Endothelial cell of umbilical vein (primary cell): ENCODE data around the gene ADCY5. TPM values are rescaled to one million over a fixed set of nuclear protein-coding genes. Genes with fewer than 3 reads are reported as not detected.

Experiments
- BruUV-seq: library from RNA; stranded (reverse); fragments of 400-500 nt; replicated peaks from 2 replicates; lab custom pipeline; 2021; lab: Mats Ljungman, UMichigan
- CTCF ChIA-PET: fragments of 300-600, 350-600 bp; sonication (Branson Sonifier 250); formaldehyde crosslinking; loops from one replicate; lab custom pipeline; 2021; ENCODE audit warnings: antibody characterized with exemption, inconsistent platforms; lab: Charles Lee
- POLR2A ChIA-PET: fragments of 300-600, 350-600 bp; sonication (Branson Sonifier 250); formaldehyde crosslinking; loops from one replicate; lab custom pipeline; 2021; ENCODE audit warnings: antibody characterized with exemption, inconsistent platforms; lab: Charles Lee
- DNase-seq: peaks from one replicate; pipeline ENCODE4 v3.0.0-alpha.2; 2011; ENCODE audit warnings: low read depth, low spot score
- FAIRE-seq: peaks from 2 replicates; lab custom pipeline; 2011; peaks lifted over from hg19 to GRCh38; lab: Jason Lieb, UNC
- H2AFZ ChIP-seq: 2 replicates; pipeline ENCODE4 v1.6.0; 2012; ENCODE audit warnings: low read depth, low read length, control low read depth, inconsistent platforms
- H3K27ac ChIP-seq: 2 replicates; pipeline ENCODE4 v1.5.1; 2011; ENCODE audit warnings: low read depth, mild to moderate bottlenecking, control low read depth, low read length, moderate library complexity; ENCODE audit not compliant: insufficient read depth
- H3K27me3 ChIP-seq, 2 experiments: 2 replicates each; pipeline versions ENCODE4 v1.6.0 to v1.6.1; 2011; ENCODE audit warnings: low read length in 2 of 2, mixed read lengths in 1 of 2; ENCODE audit not compliant: control insufficient read depth in 2 of 2, insufficient read depth in 2 of 2
- H3K36me3 ChIP-seq, 2 experiments: 2 replicates in 1 of 2; 3 replicates in 1 of 2; pipeline ENCODE4 v1.5.1; 2011; ENCODE audit warnings: low read length in 2 of 2, mild to moderate bottlenecking in 1 of 2, moderate library complexity in 1 of 2; ENCODE audit not compliant: control insufficient read depth in 2 of 2, insufficient read depth in 2 of 2; ENCODE audit errors: extremely low read depth in 1 of 2
- H3K4me1 ChIP-seq: 3 replicates; pipeline ENCODE4 v1.5.1; 2011; ENCODE audit warnings: mild to moderate bottlenecking, low read length; ENCODE audit not compliant: control insufficient read depth, insufficient read depth; ENCODE audit errors: extremely low read depth
- H3K4me2 ChIP-seq: 2 replicates; pipeline ENCODE4 v1.6.1; 2011; ENCODE audit warnings: low read length, control low read depth, mixed read lengths; ENCODE audit not compliant: insufficient read depth
- H3K4me3 ChIP-seq, 3 experiments: fragments of 200-600 bp in 1 of 3; sonication (generic), shearing (Covaris generic) in 1 of 3; replicated peaks in 1 of 3; 2 replicates each; pipeline ENCODE4 v1.5.1; 2011 to 2016; ENCODE audit warnings: control low read depth in 3 of 3, low read length in 3 of 3, mild to moderate bottlenecking in 2 of 3, inconsistent platforms in 1 of 3, low read depth in 1 of 3, moderate library complexity in 1 of 3; ENCODE audit not compliant: insufficient read depth in 1 of 3
- H3K79me2 ChIP-seq: 2 replicates; pipeline ENCODE4 v1.6.0; 2012; ENCODE audit warnings: low read length, inconsistent platforms; ENCODE audit not compliant: control insufficient read depth, insufficient read depth
- H3K9ac ChIP-seq: replicated peaks from 2 replicates; pipeline ENCODE3; 2011; ENCODE audit warnings: low read length, control low read depth; ENCODE audit not compliant: insufficient read depth; ENCODE audit errors: extremely low read depth
- H3K9me1 ChIP-seq: replicated peaks from 3 replicates; pipeline ENCODE4 v1.6.0; 2011; ENCODE audit warnings: mild to moderate bottlenecking, low read length; ENCODE audit not compliant: control insufficient read depth, insufficient read depth; ENCODE audit errors: extremely low read depth
- H3K9me3 ChIP-seq: replicated peaks from 2 replicates; pipeline ENCODE4 v1.5.1; 2012; ENCODE audit warnings: low read length, inconsistent platforms; ENCODE audit not compliant: control insufficient read depth, insufficient read depth
- H4K20me1 ChIP-seq: replicated peaks from 2 replicates; pipeline ENCODE3; 2011; ENCODE audit warnings: mild to moderate bottlenecking, low read length; ENCODE audit not compliant: control insufficient read depth, insufficient read depth; ENCODE audit errors: extremely low read depth
- CTCF ChIP-seq, 2 donors: IDR thresholded peaks; 1 replicate in 1 of 2; 2 replicates in 1 of 2; pipeline ENCODE4 v1.5.1; 2011; ENCODE audit warnings: low read length in 2 of 2, mild to moderate bottlenecking in 2 of 2, moderate library complexity in 2 of 2, control low read depth in 1 of 2, inconsistent platforms in 1 of 2, low read depth in 1 of 2; ENCODE audit not compliant: insufficient read depth in 1 of 2; ENCODE audit errors: extremely low read depth in 1 of 2
- EZH2 ChIP-seq: IDR thresholded peaks from 2 replicates; pipeline ENCODE4 v1.6.1; 2012; ENCODE audit warnings: borderline replicate concordance, low read depth, mild to moderate bottlenecking, moderate library complexity, low read length, inconsistent platforms; ENCODE audit not compliant: severe bottlenecking
- FOS ChIP-seq: IDR thresholded peaks from 2 replicates; pipeline ENCODE4 v1.6.1; 2011; ENCODE audit warnings: mild to moderate bottlenecking, low read length, moderate library complexity, borderline replicate concordance; ENCODE audit not compliant: insufficient read depth
- GATA2 ChIP-seq: IDR thresholded peaks from 2 replicates; pipeline ENCODE4 v1.7.0; 2011; ENCODE audit warnings: low read depth, mild to moderate bottlenecking, moderate library complexity, mixed read lengths, low read length; ENCODE audit not compliant: insufficient read length, insufficient read depth
- MAX ChIP-seq: IDR thresholded peaks from 2 replicates; pipeline ENCODE4 v1.6.1; 2011; ENCODE audit not compliant: insufficient read depth, insufficient read length
- MYC ChIP-seq: IDR thresholded peaks from one replicate; pipeline ENCODE4 v1.6.1; 2011; ENCODE audit warnings: mild to moderate bottlenecking, low read depth, low read length
- POLR2A ChIP-seq: IDR thresholded peaks from 2 replicates; pipeline ENCODE4 v1.6.1; 2012; ENCODE audit warnings: low read depth, mild to moderate bottlenecking, control low read depth, low read length
- POLR2AphosphoS5 ChIP-seq: IDR thresholded peaks from 2 replicates; pipeline ENCODE4 v1.6.1; 2012; ENCODE audit warnings: low read depth, mild to moderate bottlenecking, control low read depth, low read length, moderate library complexity; ENCODE audit not compliant: insufficient read depth
- dilution Hi-C: fragments of 300-500 bp; cut with MboI; formaldehyde crosslinking; loops from one replicate; pipeline ENCODE4 v1.15.0; 2019; ENCODE audit warnings: low sequenced_read_pairs; ENCODE audit not compliant: extremely low pct_ligation_motif_present
- intact Hi-C: fragments of 100-400 bp; cut with micrococcal nuclease; formaldehyde crosslinking; loops from one replicate; pipeline ENCODE4 v1.10.0; 2022
- polyA plus RNA-seq, 4 experiments: library from polyadenylated mRNA; depleted of rRNA in 3 of 4; stranded (reverse) in 3 of 4; unstranded in 1 of 4; fragments of >200 nt; gene quantifications; 2 replicates each; pipeline versions ENCODE4 v1.2.1 to v1.2.3, GENCODE V29; 2011 to 2012; ENCODE audit warnings: missing spikeins in 1 of 4
- total RNA-seq: library from RNA; stranded (reverse); gene quantifications from 2 replicates; pipeline ENCODE4 v1.2.3, GENCODE V29; 2021

The ADCY5 gene
- total and polyA plus RNA-seq, 2 donors (not counting 3 experiments of a cell fraction or from before 2014, with no cell fraction given), result 0.01 TPM; not detected in 1

GRCh38 chr3:123303976-123304560, 144.8 kb downstream of the ADCY5 start:
- POLR2A ChIA-PET, result no interaction called here
- Histone ChIP-seq H3K4me1 (no peaks in the 10 kb centered on the region), H3K4me2 (no peak overlapping the region), H4K20me1 (no peaks in the 10 kb centered on the region), H3K27ac (no peak overlapping the region), H3K27me3 (no peaks in the 10 kb centered on the region), H3K9ac (no peak overlapping the region), H3K4me3 (no peak overlapping the region), H3K9me1 (no peaks in the 10 kb centered on the region), H3K9me3 (no peaks in the 10 kb centered on the region), H3K79me2 (no peaks in the 10 kb centered on the region), H3K36me3 (no peaks in the 10 kb centered on the region), H2AFZ (no peak overlapping the region)
- intact Hi-C loops, result no loop called here
- CTCF ChIA-PET, result interaction anchor here (1.6 kb wide), 1 partner anchor 18 kb away, joined by 4 read pairs; no protein-coding TSS in a partner anchor
- FAIRE-seq (no peak), DNase-seq (no peak)
- dilution Hi-C loops, result no loop called here
- TF ChIP-seq FOS (no peak), CTCF (IDR thresholded peaks at IDR 0.05; ENCODE audit: extremely low read depth in 1 of 2, insufficient read depth in 1 of 2, low read depth in 1 of 2, low read length in 2 of 2) (no peak), MAX (no peak), POLR2A (no peak), GATA2 (no peak), EZH2 (no peak), POLR2AphosphoS5 (no peak), MYC (no peak)
- no TSS peak for BruUV-seq
